Fibroblast of the aortic adventitia (primary cell): ENCODE measurements around the gene ST8SIA2. TPM values are rescaled to one million over a fixed set of nuclear protein-coding genes. Genes with fewer than 3 reads are reported as not detected.
A peak's percentile ranks its signal among the peaks of the same experiment; 100 is the strongest.

ENCODE experiments used
- DNase-seq: peaks from one replicate; pipeline ENCODE4 v3.0.0-alpha.2; 2010; ENCODE audit warnings: low read depth
- H3K4me3 ChIP-seq: 2 replicates; pipeline ENCODE4 v1.5.1; 2011; ENCODE audit warnings: low read depth, mild to moderate bottlenecking, control low read depth, low read length, moderate library complexity
- total RNA-seq: library from RNA; depleted of rRNA; stranded (reverse); fragments of >200 nt; gene quantifications from 2 replicates; pipeline ENCODE4 v1.2.3, GENCODE V29; 2012; ENCODE audit warnings: low replicate concordance
- TF ChIP-seq, protein P1 (sequence below): IDR thresholded peaks from 2 replicates; pipeline ENCODE4 v1.5.1; 2011; ENCODE audit warnings: mild to moderate bottlenecking, low read length, control low read depth, inconsistent platforms; ENCODE audit not compliant: insufficient read depth

The ST8SIA2 gene
- total RNA-seq, 1 donor: not detected

DNA sequence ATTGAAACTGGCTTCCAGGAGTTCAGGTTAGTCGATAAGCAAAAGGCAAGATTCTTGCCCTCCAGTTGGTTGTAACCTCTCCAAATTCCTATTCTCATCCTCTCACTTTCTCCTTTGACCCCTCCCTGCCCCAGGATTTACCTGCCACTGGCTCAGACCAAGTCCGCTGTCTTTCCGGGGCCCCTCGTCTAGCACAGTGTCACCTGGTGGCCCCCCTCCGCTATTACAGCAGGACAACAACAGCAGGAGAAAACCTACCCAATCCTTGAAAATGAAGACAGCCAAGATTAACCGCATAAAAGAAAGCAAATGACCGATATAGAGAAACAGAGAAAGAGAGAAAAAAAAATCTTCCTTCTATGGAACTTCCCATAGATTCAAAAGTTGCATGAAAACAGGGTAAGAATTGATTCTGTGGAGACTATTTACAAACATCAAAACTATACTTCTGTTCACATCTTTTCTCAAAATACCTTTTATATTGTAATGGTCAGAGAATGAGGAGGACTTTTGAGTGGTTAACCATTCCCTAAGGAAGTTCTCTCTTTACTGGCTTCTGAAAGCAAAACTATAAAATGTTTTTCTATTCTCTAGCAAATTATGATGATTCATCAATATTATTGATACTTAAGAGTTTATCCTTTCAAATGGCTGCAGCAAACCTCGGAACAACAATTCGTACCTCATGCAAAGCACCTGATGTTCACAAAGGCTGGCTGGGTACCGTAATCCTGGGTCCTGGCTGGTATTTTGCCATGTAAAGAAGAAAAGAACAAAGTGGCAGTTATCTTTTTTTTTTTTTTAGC lies 10.0 kb upstream of the ST8SIA2 start:
- H3K4me3 ChIP-seq: no peak overlapping the region
- TF ChIP-seq, protein P1, sequence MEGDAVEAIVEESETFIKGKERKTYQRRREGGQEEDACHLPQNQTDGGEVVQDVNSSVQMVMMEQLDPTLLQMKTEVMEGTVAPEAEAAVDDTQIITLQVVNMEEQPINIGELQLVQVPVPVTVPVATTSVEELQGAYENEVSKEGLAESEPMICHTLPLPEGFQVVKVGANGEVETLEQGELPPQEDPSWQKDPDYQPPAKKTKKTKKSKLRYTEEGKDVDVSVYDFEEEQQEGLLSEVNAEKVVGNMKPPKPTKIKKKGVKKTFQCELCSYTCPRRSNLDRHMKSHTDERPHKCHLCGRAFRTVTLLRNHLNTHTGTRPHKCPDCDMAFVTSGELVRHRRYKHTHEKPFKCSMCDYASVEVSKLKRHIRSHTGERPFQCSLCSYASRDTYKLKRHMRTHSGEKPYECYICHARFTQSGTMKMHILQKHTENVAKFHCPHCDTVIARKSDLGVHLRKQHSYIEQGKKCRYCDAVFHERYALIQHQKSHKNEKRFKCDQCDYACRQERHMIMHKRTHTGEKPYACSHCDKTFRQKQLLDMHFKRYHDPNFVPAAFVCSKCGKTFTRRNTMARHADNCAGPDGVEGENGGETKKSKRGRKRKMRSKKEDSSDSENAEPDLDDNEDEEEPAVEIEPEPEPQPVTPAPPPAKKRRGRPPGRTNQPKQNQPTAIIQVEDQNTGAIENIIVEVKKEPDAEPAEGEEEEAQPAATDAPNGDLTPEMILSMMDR: peak; percentile 56
- DNase-seq: no peak

DNA sequence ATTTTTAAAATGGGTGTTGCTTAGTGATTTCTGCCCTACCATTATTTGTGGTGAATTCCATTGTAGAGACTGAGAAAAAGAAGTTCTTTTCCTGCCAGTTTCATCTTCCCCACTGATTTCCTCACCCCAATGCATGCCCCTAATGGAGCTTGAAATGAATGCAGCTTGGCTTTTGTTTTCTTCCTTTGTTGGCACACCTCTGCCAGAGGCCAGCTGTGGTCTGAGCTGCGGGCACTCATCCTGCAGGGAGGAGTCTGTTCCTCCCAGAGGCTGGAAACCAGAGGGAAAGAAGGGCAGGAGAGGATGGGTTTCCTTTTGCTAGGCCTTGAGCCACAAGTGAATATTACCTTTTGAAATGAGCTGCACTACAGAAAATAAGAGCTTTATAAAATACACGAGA lies 9.3 kb upstream of the ST8SIA2 start:
- TF ChIP-seq, protein P1: no peak
- no peak overlapping the region for H3K4me3 ChIP-seq
- DNase-seq: no peak

DNA sequence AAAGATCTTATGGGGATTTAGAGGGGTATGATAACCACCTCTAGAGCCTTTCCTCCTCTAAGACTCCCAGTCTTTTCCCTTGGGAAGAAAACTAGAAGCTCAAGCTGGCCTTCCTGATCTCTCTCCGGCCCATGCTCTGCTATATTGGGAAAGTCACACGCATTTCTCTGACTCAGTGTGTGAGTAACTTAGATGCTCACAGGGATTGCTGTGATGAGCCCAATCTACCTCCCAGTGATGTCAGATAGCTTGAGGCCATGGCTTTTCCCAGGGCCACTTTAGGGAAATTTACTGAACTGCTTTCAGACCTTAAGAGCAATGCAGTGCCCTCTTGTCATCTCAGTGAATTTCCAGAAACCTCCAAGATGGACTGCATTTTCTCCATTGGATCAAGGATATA lies 8.6 kb upstream of the ST8SIA2 start:
- TF ChIP-seq, protein P1: no peak
- no peak overlapping the region for H3K4me3 ChIP-seq
- no peak for DNase-seq

DNA sequence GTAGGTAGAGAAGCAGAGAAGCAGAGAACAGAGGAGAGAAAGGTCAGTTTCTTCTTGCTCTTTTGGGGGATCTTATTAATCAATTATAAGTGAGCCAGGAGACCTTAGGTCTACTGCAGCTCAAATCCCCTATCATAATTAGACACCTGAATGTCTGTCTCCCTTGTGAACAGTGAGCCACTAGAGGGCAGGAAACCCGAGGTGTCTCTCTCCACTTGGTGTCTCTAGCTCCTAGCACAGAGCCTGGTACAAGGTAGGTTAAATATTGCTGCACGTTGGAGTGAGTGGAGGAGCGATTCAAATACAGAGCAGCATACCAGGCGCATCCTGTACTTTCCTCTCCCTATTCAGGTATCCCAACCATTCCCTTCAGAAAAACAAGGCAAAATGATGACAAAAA lies 2.0 kb upstream of the ST8SIA2 start:
- TF ChIP-seq, protein P1: no peak
- no peak overlapping the region for H3K4me3 ChIP-seq
- DNase-seq: peak; percentile 1

DNA sequence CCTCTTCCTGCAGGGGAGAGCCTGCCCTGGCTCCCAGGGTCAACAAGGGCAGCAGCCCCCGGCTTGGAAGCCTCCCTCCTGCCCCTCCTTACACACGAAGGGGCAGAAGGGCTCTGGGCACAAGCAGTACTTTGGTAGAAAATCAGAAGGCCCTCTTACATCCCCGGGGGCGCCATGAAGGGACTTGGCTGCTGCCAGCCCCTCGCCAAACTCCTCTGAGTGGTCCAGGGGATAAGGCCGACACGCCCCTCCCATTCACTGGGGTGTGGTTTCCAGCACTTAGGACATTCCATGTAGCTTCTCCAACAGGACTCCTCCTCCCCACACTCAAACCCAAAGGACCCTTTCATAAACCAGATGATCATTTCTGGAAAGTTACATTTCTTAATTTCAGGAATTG lies 1.2 kb upstream of the ST8SIA2 start:
- no peak overlapping the region for H3K4me3 ChIP-seq
- TF ChIP-seq, protein P1: no peak
- no peak for DNase-seq

DNA sequence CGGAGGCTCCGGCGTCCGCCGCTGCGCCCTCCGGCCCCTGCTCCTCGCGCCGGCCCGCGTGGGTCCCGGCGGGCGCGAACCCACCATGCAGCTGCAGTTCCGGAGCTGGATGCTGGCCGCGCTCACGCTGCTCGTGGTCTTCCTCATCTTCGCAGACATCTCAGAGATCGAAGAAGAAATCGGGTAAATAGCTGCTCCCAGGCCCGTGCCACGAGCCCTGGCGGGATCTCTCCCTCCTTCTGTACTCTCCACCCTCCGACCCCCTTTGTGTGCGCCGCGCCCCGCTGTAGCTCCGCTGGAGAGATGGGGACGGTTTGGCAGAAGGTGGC lies 263 bp downstream of the ST8SIA2 start:
- no peak for DNase-seq
- H3K4me3 ChIP-seq: no peak overlapping the region
- TF ChIP-seq, protein P1: no peak
